Stimulated activated CD8-positive, alpha-beta memory T cell treated with anti-CD3 and anti-CD28 coated beads, Interleukin-15, amount 100 ng/mL, for 48 hours (primary cell): ENCODE data around the gene WDR70.

Experiments
- DNase-seq, 2 donors: peaks; one replicate each; pipeline ENCODE4 v3.0.0-alpha.2; 2020; ENCODE audit warnings: low read depth in 2 of 2

Gene WDR70

DNA sequence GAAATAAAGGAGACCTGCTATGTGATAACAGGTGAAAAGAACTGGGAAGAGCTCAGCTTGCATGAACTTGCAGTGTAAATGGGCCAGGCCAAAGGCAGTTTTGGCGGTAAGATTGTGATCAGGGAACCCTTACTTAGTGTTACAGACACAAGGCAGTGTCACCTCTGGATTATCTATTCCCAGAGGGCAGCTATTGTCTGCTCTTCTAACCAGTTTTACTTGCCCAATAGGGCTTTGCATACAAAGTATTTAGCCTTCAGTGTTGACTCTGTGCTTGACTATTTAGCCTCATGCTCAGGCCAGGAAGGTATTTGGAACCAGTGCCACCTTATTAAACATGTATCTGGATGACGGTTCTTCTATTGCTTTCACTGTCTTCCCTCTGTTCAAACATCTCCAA lies 422.4 kb downstream of the WDR70 start:
- no peak for DNase-seq
